Transverse colon (tissue), 3 donors: ENCODE results near the gene LARP6.

ENCODE experiments used
- CTCF ChIP-seq, 5 experiments: fragments of 200-600 bp in 3 of 5; fragments of 450-650 bp in 2 of 5; sonication (generic) in 3 of 5; IDR thresholded peaks; 1 replicate in 2 of 5; 2 replicates in 3 of 5; pipeline ENCODE4 v1.5.1; 2016 to 2017; ENCODE audit warnings: antibody characterized with exemption in 5 of 5, inconsistent platforms in 3 of 5, mild to moderate bottlenecking in 2 of 5, moderate library complexity in 1 of 5
- EP300 ChIP-seq: sonication (generic); formaldehyde crosslinking; IDR thresholded peaks from one replicate; pipeline ENCODE4 v1.6.1; 2017; ENCODE audit warnings: antibody characterized with exemption, low read depth
- POLR2A ChIP-seq: fragments of 450-650 bp; IDR thresholded peaks from one replicate; pipeline ENCODE4 v1.6.1; 2016; ENCODE audit warnings: antibody characterized with exemption, mild to moderate bottlenecking, moderate library complexity

DNA sequence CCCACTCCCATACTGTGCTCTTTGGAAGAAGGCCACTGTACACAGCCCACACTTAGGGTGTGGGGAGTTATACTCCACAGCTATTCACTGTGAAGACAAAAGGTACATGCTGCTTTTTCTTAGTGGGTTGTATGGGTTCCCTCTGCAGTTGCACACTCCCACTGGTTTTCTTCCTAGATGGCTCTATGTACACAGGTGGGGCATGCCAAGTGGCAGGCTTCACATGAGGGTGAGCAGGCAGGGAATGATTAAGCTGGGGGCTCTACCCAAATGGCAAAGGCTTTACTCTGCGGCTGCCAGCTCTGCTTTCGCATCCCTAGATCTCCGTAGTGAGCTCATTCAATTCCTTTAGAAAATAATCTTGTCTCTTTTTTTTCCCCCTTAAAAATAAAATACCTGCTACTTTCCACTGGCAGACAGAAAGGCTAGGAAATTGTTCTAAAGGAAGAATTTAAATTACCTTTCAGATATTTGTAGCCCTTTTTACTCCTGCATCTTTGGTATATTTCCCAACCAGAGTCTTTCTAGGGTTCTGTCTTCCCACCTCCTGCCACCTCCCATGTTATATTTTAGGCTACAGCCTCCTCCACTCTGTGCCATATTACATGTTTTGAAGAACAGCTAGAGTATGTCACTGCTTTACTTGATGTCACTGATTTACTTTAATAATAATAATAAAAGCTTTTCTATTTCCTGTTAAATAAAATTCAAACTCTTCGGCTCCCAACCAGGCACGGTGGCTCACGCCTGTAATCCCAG is 8.2 kb downstream of the LARP6 start:
- TF ChIP-seq CTCF (IDR thresholded peaks at IDR 0.05) (no peak), POLR2A (no peak), EP300 (no peak)
